HG03378 (cell line): ENCODE data around the gene CCDC102A.

Experiments used
- ATAC-seq: cut with Tn5 transposase; IDR thresholded peaks from one replicate; pipeline ENCODE4 v1.9.1; 2021; ENCODE audit warnings: mild to moderate bottlenecking, moderate library complexity; ENCODE audit not compliant: unreplicated experiment

Gene CCDC102A

GRCh38 chr16:57479976-57480753 is 56.2 kb downstream of the CCDC102A start:
- no peak for ATAC-seq

- ATAC-seq, result no peak
Measured at GRCh38 chr16:57479205-57479975, 57.0 kb downstream of the CCDC102A start.

- no peak for ATAC-seq
Measured at GRCh38 chr16:57478396-57479204, 57.8 kb downstream of the CCDC102A start.

- ATAC-seq, result no peak
Measured at GRCh38 chr16:57477531-57478202, 58.7 kb downstream of the CCDC102A start.

GRCh38 chr16:57476546-57477410 is 59.6 kb downstream of the CCDC102A start:
- no peak for ATAC-seq

GRCh38 chr16:57475711-57476339 is 60.5 kb downstream of the CCDC102A start:
- ATAC-seq, result peak; percentile 83

- no peak for ATAC-seq
Measured at GRCh38 chr16:57474671-57475661, 61.4 kb downstream of the CCDC102A start.

GRCh38 chr16:57473906-57474305 is 62.5 kb downstream of the CCDC102A start:
- no peak for ATAC-seq

GRCh38 chr16:57473176-57473840 is 63.1 kb downstream of the CCDC102A start:
- no peak for ATAC-seq

- no peak for ATAC-seq
Measured at GRCh38 chr16:57472665-57473060, 63.7 kb downstream of the CCDC102A start.

- no peak for ATAC-seq
Measured at GRCh38 chr16:57471852-57472664, 64.3 kb downstream of the CCDC102A start.

GRCh38 chr16:57471209-57471608 is 65.2 kb downstream of the CCDC102A start:
- no peak for ATAC-seq

GRCh38 chr16:57470711-57471110 is 65.7 kb downstream of the CCDC102A start:
- ATAC-seq, result no peak

GRCh38 chr16:57469917-57470470 is 66.4 kb downstream of the CCDC102A start:
- ATAC-seq, result no peak

GRCh38 chr16:57469046-57469445 is 67.3 kb downstream of the CCDC102A start:
- no peak for ATAC-seq

- ATAC-seq, result no peak
Measured at GRCh38 chr16:57468346-57468745, 68.0 kb downstream of the CCDC102A start.
